Esophagus squamous epithelium (tissue), 4 donors: ENCODE measurements around the gene PHKB.

ENCODE experiments used
- POLR2A ChIP-seq, 4 donors: fragments of 450-650 bp; IDR thresholded peaks; one replicate each; pipeline ENCODE4 v1.6.1; 2017; ENCODE audit warnings: antibody characterized with exemption in 4 of 4, mild to moderate bottlenecking in 4 of 4, moderate library complexity in 3 of 4
- TF ChIP-seq, protein P1 (sequence below), 6 experiments: fragments of 450-650 bp in 4 of 6; fragments of 200-600 bp in 2 of 6; sonication (generic) in 2 of 6; IDR thresholded peaks; one replicate each; pipeline ENCODE4 v1.5.1; 2016 to 2019; ENCODE audit warnings: antibody characterized with exemption in 6 of 6, mild to moderate bottlenecking in 4 of 6, moderate library complexity in 4 of 6

DNA sequence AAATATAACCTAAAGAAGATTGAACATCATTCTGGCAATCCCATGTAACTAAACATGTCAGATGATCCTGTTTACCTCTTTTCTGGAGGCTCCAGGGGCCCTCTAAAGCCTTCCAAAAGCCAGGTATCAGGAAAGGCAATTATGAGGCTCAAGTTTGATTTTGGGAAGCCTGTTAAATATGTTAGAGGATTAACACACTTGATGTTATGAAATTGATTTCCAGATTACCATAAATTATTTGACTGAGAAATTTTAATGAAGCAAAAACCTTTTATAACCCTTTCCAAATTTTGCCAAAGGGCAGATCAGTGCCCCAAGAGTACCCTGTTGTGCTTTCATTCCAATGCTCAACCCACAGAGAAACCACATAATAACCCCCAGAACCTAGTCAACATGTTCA, 29.3 kb downstream of the PHKB start:
- TF ChIP-seq, protein P1, sequence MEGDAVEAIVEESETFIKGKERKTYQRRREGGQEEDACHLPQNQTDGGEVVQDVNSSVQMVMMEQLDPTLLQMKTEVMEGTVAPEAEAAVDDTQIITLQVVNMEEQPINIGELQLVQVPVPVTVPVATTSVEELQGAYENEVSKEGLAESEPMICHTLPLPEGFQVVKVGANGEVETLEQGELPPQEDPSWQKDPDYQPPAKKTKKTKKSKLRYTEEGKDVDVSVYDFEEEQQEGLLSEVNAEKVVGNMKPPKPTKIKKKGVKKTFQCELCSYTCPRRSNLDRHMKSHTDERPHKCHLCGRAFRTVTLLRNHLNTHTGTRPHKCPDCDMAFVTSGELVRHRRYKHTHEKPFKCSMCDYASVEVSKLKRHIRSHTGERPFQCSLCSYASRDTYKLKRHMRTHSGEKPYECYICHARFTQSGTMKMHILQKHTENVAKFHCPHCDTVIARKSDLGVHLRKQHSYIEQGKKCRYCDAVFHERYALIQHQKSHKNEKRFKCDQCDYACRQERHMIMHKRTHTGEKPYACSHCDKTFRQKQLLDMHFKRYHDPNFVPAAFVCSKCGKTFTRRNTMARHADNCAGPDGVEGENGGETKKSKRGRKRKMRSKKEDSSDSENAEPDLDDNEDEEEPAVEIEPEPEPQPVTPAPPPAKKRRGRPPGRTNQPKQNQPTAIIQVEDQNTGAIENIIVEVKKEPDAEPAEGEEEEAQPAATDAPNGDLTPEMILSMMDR (IDR thresholded peaks at IDR 0.05): no peak
- no peak for TF ChIP-seq POLR2A (IDR thresholded peaks at IDR 0.05)
